Measurements from ENCODE around the gene FAT1. TPM values are rescaled to one million over a fixed set of nuclear protein-coding genes. Genes with fewer than 3 reads are reported as not detected.

The FAT1 gene
- total and polyA plus RNA-seq, 9 of the 15 experiments (the other 6 are each of a cell fraction or from before 2014, with no cell fraction given), result 6.0 to 38.4 (median 21.4) TPM

DNA sequence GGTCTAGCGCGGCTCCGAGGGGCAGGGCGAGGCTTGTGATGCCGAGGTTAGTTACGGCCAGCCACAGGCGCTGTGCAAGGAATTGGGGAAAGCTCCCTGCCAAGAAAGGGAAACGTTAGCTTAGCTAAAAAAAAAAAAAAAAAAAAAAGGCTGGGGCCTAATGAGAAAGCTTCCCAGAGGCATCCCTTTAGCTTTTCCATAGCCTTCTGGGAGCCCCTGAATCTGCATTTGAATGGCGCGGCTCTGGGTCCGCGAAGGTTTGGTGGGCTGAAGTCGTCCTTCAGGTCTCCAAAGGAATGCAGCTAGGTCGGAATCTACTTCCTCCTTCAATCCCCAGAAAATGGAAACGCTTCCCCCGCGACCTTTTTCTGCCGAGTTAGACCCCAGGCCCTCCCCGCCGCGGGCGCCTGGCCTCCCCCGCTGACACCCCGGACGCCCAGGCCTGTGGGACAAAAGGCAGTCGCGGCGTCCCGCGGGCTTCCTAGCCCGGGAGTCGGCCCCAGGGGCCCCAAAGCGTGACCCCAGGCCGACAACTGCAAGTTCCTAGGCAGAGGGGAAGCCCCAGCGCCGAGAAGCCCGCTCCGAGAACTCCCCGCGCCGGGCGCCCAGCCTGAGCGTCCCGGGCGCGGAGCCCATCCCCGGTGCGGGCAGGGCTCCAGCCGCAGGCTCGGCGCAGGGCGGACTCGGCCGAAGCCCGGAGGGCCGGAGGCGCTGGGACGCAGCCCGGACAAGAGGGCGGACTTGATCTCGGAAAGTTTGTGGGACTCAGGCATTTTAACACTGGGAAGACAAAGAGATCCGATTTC, 605 bp upstream of the FAT1 start (continued):
- TF ChIP-seq ZBTB17 (CRISPR knock-in tag; IDR thresholded peaks at IDR 0.05) (no peak), PRPF4 (IDR thresholded peaks at IDR 0.05; ENCODE audit: insufficient read depth, low read depth, low read length, poor library complexity, severe bottlenecking) (no peak), ZFX (CRISPR knock-in tag; IDR thresholded peaks at IDR 0.05) (peak; percentile 78), HDAC6 (IDR thresholded peaks at IDR 0.05; ENCODE audit: low read depth, low read length) (no peak), PYGO2 (tag; IDR thresholded peaks at IDR 0.05) (no peak), SP1 (CRISPR knock-in tag; IDR thresholded peaks at IDR 0.05) (no peak), NR3C1 (CRISPR knock-in tag; IDR thresholded peaks at IDR 0.05) (no peak), MEF2D (tag; conservative IDR thresholded peaks at IDR 0.05; ENCODE audit: low read depth) (no peak), ZNF3 (CRISPR knock-in tag; IDR thresholded peaks at IDR 0.05) (no peak), JUNB (CRISPR knock-in tag; conservative IDR thresholded peaks at IDR 0.05) (no peak), LCOR (CRISPR knock-in tag; IDR thresholded peaks at IDR 0.05) (peak; percentile 37; the same call in 1 of the 2 replicates), POLR3A (IDR thresholded peaks at IDR 0.05; ENCODE audit: borderline replicate concordance, extremely low read depth, insufficient read depth, insufficient read length) (no peak), BRCA1 (IDR thresholded peaks at IDR 0.05) (no peak), BRCA1 (CRISPR knock-in tag; IDR thresholded peaks at IDR 0.05) (no peak), KLF13 (tag; IDR thresholded peaks at IDR 0.05; ENCODE audit: borderline replicate concordance, low read depth) (no peak), TBL1XR1 (IDR thresholded peaks at IDR 0.05; ENCODE audit: low read length in 2 of 2) (no peak)
- TF ChIP-seq, protein P1, sequence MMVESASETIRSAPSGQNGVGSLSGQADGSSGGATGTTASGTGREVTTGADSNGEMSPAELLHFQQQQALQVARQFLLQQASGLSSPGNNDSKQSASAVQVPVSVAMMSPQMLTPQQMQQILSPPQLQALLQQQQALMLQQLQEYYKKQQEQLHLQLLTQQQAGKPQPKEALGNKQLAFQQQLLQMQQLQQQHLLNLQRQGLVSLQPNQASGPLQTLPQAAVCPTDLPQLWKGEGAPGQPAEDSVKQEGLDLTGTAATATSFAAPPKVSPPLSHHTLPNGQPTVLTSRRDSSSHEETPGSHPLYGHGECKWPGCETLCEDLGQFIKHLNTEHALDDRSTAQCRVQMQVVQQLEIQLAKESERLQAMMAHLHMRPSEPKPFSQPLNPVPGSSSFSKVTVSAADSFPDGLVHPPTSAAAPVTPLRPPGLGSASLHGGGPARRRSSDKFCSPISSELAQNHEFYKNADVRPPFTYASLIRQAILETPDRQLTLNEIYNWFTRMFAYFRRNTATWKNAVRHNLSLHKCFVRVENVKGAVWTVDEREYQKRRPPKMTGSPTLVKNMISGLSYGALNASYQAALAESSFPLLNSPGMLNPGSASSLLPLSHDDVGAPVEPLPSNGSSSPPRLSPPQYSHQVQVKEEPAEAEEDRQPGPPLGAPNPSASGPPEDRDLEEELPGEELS (CRISPR knock-in tag; IDR thresholded peaks at IDR 0.05; ENCODE audit: borderline replicate concordance), result no peak
- TF ChIP-seq, protein P2, sequence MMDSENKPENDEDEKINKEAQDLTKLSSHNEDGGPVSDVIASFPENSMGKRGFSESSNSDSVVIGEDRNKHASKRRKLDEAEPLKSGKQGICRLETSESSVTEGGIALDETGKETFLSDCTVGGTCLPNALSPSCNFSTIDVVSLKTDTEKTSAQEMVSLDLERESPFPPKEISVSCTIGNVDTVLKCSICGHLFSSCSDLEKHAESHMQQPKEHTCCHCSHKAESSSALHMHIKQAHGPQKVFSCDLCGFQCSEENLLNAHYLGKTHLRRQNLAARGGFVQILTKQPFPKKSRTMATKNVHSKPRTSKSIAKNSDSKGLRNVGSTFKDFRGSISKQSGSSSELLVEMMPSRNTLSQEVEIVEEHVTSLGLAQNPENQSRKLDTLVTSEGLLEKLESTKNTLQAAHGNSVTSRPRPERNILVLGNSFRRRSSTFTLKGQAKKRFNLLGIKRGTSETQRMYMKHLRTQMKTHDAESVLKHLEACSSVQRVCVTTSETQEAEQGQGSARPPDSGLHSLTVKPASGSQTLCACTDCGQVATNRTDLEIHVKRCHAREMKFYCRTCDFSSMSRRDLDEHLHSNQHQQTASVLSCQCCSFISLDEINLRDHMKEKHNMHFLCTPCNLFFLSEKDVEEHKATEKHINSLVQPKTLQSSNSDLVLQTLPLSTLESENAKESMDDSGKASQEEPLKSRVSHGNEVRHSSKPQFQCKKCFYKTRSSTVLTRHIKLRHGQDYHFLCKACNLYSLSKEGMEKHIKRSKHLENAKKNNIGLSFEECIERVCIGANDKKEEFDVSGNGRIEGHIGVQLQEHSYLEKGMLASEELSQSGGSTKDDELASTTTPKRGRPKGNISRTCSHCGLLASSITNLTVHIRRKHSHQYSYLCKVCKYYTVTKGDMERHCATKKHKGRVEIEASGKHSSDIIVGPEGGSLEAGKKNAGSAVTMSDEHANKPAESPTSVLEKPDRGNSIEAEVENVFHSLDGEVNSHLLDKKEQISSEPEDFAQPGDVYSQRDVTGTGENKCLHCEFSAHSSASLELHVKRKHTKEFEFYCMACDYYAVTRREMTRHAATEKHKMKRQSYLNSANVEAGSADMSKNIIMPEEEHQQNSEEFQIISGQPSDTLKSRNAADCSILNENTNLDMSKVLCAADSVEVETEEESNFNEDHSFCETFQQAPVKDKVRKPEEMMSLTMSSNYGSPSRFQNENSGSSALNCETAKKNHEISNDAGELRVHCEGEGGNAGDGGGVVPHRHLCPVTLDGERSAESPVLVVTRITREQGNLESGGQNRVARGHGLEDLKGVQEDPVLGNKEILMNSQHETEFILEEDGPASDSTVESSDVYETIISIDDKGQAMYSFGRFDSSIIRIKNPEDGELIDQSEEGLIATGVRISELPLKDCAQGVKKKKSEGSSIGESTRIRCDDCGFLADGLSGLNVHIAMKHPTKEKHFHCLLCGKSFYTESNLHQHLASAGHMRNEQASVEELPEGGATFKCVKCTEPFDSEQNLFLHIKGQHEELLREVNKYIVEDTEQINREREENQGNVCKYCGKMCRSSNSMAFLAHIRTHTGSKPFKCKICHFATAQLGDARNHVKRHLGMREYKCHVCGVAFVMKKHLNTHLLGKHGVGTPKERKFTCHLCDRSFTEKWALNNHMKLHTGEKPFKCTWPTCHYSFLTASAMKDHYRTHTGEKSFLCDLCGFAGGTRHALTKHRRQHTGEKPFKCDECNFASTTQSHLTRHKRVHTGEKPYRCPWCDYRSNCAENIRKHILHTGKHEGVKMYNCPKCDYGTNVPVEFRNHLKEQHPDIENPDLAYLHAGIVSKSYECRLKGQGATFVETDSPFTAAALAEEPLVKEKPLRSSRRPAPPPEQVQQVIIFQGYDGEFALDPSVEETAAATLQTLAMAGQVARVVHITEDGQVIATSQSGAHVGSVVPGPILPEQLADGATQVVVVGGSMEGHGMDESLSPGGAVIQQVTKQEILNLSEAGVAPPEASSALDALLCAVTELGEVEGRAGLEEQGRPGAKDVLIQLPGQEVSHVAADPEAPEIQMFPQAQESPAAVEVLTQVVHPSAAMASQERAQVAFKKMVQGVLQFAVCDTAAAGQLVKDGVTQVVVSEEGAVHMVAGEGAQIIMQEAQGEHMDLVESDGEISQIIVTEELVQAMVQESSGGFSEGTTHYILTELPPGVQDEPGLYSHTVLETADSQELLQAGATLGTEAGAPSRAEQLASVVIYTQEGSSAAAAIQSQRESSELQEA (IDR thresholded peaks at IDR 0.05; ENCODE audit: low read depth), result no peak
